ENCODE data around the gene NPPA. TPM values are rescaled to one million over a fixed set of nuclear protein-coding genes. Genes with fewer than 3 reads are reported as not detected.

The NPPA gene
- total RNA-seq, 6 experiments from 2014 or later, result not detected

- H3K27me3 Mint-ChIP-seq (ENCODE audit: insufficient read depth), result peaks cover 59% of the 10 kb centered on the region
- no peaks in the 10 kb centered on the region for H3K36me3 Mint-ChIP-seq (ENCODE audit: low read depth)
- DNase-seq, result no peak
- no peak for TF ChIP-seq CTCF (IDR thresholded peaks at IDR 0.05)
- no peaks in the 10 kb centered on the region for H3K4me1 Mint-ChIP-seq (ENCODE audit: low read depth)
- H3K27ac Mint-ChIP-seq, result no peak overlapping the region
- H3K9me3 Mint-ChIP-seq, result no peaks in the 10 kb centered on the region
- H3K4me3 Mint-ChIP-seq, result no peak overlapping the region
Measured at GRCh38 chr1:11873395-11874257, 26.0 kb upstream of the NPPA start.

- Mint-ChIP-seq H3K27me3 (ENCODE audit: insufficient read depth) (peaks cover 59% of the 10 kb centered on the region), H3K36me3 (ENCODE audit: low read depth) (no peaks in the 10 kb centered on the region), H3K4me3 (no peak overlapping the region), H3K27ac (no peak overlapping the region), H3K9me3 (no peaks in the 10 kb centered on the region), H3K4me1 (ENCODE audit: low read depth) (no peaks in the 10 kb centered on the region)
- DNase-seq, result no peak
- no peak for TF ChIP-seq CTCF (IDR thresholded peaks at IDR 0.05)
Measured at GRCh38 chr1:11872545-11872944, 25.0 kb upstream of the NPPA start.

GRCh38 chr1:11869650-11870207 is 22.1 kb upstream of the NPPA start:
- Mint-ChIP-seq H3K36me3 (ENCODE audit: low read depth) (no peaks in the 10 kb centered on the region), H3K27ac (no peak overlapping the region), H3K4me3 (no peak overlapping the region), H3K4me1 (ENCODE audit: low read depth) (no peaks in the 10 kb centered on the region), H3K9me3 (no peaks in the 10 kb centered on the region), H3K27me3 (ENCODE audit: insufficient read depth) (peaks cover 50% of the 10 kb centered on the region)
- DNase-seq, result no peak
- no peak for TF ChIP-seq CTCF (IDR thresholded peaks at IDR 0.05)

- Mint-ChIP-seq H3K27me3 (ENCODE audit: insufficient read depth) (peaks cover 48% of the 10 kb centered on the region), H3K9me3 (no peaks in the 10 kb centered on the region), H3K27ac (no peak overlapping the region), H3K4me3 (no peak overlapping the region), H3K36me3 (ENCODE audit: low read depth) (no peaks in the 10 kb centered on the region), H3K4me1 (ENCODE audit: low read depth) (no peaks in the 10 kb centered on the region)
- DNase-seq, result no peak
- no peak for TF ChIP-seq CTCF (IDR thresholded peaks at IDR 0.05)
Measured at GRCh38 chr1:11869104-11869503, 21.5 kb upstream of the NPPA start.

- no peak for DNase-seq
- Mint-ChIP-seq H3K4me1 (ENCODE audit: low read depth) (no peaks in the 10 kb centered on the region), H3K4me3 (no peak overlapping the region), H3K27ac (no peak overlapping the region), H3K9me3 (no peaks in the 10 kb centered on the region), H3K27me3 (ENCODE audit: insufficient read depth) (peaks cover 49% of the 10 kb centered on the region), H3K36me3 (ENCODE audit: low read depth) (no peaks in the 10 kb centered on the region)
- TF ChIP-seq CTCF (IDR thresholded peaks at IDR 0.05), result no peak
Measured at GRCh38 chr1:11868331-11868980, 20.9 kb upstream of the NPPA start.
